Activated B cell treated with CpG ODN at 0.5 μM for 24 hours (primary cell): ENCODE measurements around the gene SUCLG2. TPM values are rescaled to one million over a fixed set of nuclear protein-coding genes. Genes with fewer than 3 reads are reported as not detected.
A peak's percentile ranks its signal among the peaks of the same experiment; 100 is the strongest.

Experiments used
- ATAC-seq: fragments of 200-7000 bp; cut with Tn5 transposase; one replicate; pipeline ENCODE4 v1.10.0; 2021; ENCODE audit warnings: low read depth, mild to moderate bottlenecking, moderate library complexity
- CTCF ChIA-PET: fragments of 350-600 bp; sonication (Branson Sonifier 250); formaldehyde crosslinking; loops from one replicate; lab custom pipeline; 2021; ENCODE audit warnings: antibody characterized with exemption; lab: Charles Lee
- POLR2A ChIA-PET: fragments of 350-600 bp; sonication (Branson Sonifier 250); formaldehyde crosslinking; loops from one replicate; lab custom pipeline; 2021; ENCODE audit warnings: antibody characterized with exemption; lab: Charles Lee
- DNase-seq: peaks from one replicate; pipeline ENCODE4 v3.0.0; 2022
- H3K27ac Mint-ChIP-seq: one replicate; pipeline ENCODE4 v1.8.0; 2020; ENCODE audit warnings: mixed read lengths
- H3K27me3 Mint-ChIP-seq: one replicate; pipeline ENCODE4 v1.8.0; 2021; ENCODE audit warnings: mixed read lengths
- H3K36me3 Mint-ChIP-seq: one replicate; pipeline ENCODE4 v1.8.0; 2021; ENCODE audit warnings: low read depth, mixed read lengths
- H3K4me1 Mint-ChIP-seq: one replicate; pipeline ENCODE4 v1.8.0; 2021; ENCODE audit warnings: mixed read lengths
- H3K4me3 Mint-ChIP-seq: one replicate; pipeline ENCODE4 v1.8.0; 2020; ENCODE audit warnings: mild to moderate bottlenecking, mixed read lengths
- H3K9me3 Mint-ChIP-seq: one replicate; pipeline ENCODE4 v1.8.0; 2020; ENCODE audit warnings: mixed read lengths
- CTCF ChIP-seq: fragments of 200-600 bp; IDR thresholded peaks from one replicate; pipeline ENCODE4 v1.8.0; 2022; ENCODE audit warnings: antibody characterized with exemption, mild to moderate bottlenecking
- intact Hi-C: fragments of 100-400 bp; cut with micrococcal nuclease; formaldehyde crosslinking; loops from one replicate; pipeline ENCODE4 v1.15.1; 2024
- total RNA-seq: library from RNA; stranded (reverse); gene quantifications from 2 replicates; pipeline ENCODE4 v1.2.3, GENCODE V29; 2022

SUCLG2 gene
- total RNA-seq, 1 donor from 2014 or later: 40.8 TPM

GRCh38 chr3:67384760-67385397 is 269.5 kb downstream of the SUCLG2 start:
- no peak for ATAC-seq
- Mint-ChIP-seq H3K4me1 (peaks cover 22% of the 10 kb centered on the region), H3K9me3 (peaks cover 5% of the 10 kb centered on the region), H3K36me3 (peaks cover 40% of the 10 kb centered on the region), H3K27me3 (no peaks in the 10 kb centered on the region), H3K4me3 (no peak overlapping the region), H3K27ac (no peak overlapping the region)
- POLR2A ChIA-PET: no interaction called here
- CTCF ChIA-PET: interaction anchor here (0.7 to 5.0 kb wide), 4 partner anchors 22 to 1491 kb away, joined by 3 to 43 read pairs (median 5); no protein-coding TSS in a partner anchor
- intact Hi-C loops: loop anchor here (5.0 kb wide), 4 partner anchors 322 to 1507 kb away; no protein-coding TSS in a partner anchor
- DNase-seq: no peak
- no peak for TF ChIP-seq CTCF

DNA sequence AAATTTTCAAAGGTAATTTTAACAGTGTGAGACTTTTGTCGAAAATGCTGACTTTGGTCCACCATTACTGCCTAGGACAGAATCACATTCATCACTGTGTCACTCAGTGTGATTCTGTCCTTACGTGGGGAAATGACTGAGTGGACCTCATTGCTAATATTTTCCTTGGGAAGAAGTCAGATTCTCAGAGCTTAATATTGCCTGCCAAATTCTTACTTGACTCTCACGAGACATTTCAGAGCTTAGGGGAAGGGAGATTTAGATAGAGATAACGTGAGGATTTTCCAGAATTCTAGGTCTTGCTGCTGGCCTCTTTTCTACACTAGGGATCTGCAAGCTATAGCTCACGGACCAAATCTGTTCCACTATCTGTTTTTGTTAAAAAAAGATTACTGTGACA is 270.4 kb downstream of the SUCLG2 start:
- DNase-seq (no peak), ATAC-seq (no peak)
- intact Hi-C loops: loop anchor here (5.0 kb wide), 4 partner anchors 323 to 1508 kb away; no protein-coding TSS in a partner anchor
- Mint-ChIP-seq H3K36me3 (peaks cover 41% of the 10 kb centered on the region), H3K27me3 (no peaks in the 10 kb centered on the region), H3K4me3 (no peak overlapping the region), H3K9me3 (peaks cover 5% of the 10 kb centered on the region), H3K27ac (no peak overlapping the region), H3K4me1 (peaks cover 14% of the 10 kb centered on the region)
- ChIA-PET CTCF (interaction anchor here (1.1 to 5.0 kb wide), 4 partner anchors 11 to 407 kb away, joined by 3 to 43 read pairs (median 5); no protein-coding TSS in a partner anchor), POLR2A (no interaction called here)
- TF ChIP-seq CTCF: no peak

- Mint-ChIP-seq H3K9me3 (peaks cover 5% of the 10 kb centered on the region), H3K27me3 (no peaks in the 10 kb centered on the region), H3K36me3 (peaks cover 41% of the 10 kb centered on the region), H3K4me1 (peaks cover 9% of the 10 kb centered on the region), H3K27ac (no peak overlapping the region), H3K4me3 (no peak overlapping the region)
- intact Hi-C loops: loop anchor here (5.0 kb wide), 4 partner anchors 324 to 1509 kb away; no protein-coding TSS in a partner anchor
- ATAC-seq (no peak), DNase-seq (no peak)
- ChIA-PET POLR2A (no interaction called here), CTCF (interaction anchor here (0.8 to 5.0 kb wide), 4 partner anchors 11 to 412 kb away, joined by 3 to 43 read pairs (median 4); no protein-coding TSS in a partner anchor)
- no peak for TF ChIP-seq CTCF
Measured at GRCh38 chr3:67383379-67383778, 271.0 kb downstream of the SUCLG2 start.

- Mint-ChIP-seq H3K4me1 (peaks cover 9% of the 10 kb centered on the region), H3K27ac (no peak overlapping the region), H3K4me3 (no peak overlapping the region), H3K36me3 (peaks cover 40% of the 10 kb centered on the region), H3K9me3 (peaks cover 5% of the 10 kb centered on the region), H3K27me3 (no peaks in the 10 kb centered on the region)
- intact Hi-C loops: loop anchor here (5.0 kb wide), 4 partner anchors 325 to 1510 kb away; no protein-coding TSS in a partner anchor
- CTCF ChIA-PET: interaction anchor here (5.0 kb wide), 1 partner anchor 408 kb away, joined by 43 read pairs; no protein-coding TSS in a partner anchor
- no peak for ATAC-seq
- no peak for TF ChIP-seq CTCF
- POLR2A ChIA-PET: no interaction called here
- DNase-seq: no peak
Measured at GRCh38 chr3:67382536-67382935, 271.9 kb downstream of the SUCLG2 start.

DNA sequence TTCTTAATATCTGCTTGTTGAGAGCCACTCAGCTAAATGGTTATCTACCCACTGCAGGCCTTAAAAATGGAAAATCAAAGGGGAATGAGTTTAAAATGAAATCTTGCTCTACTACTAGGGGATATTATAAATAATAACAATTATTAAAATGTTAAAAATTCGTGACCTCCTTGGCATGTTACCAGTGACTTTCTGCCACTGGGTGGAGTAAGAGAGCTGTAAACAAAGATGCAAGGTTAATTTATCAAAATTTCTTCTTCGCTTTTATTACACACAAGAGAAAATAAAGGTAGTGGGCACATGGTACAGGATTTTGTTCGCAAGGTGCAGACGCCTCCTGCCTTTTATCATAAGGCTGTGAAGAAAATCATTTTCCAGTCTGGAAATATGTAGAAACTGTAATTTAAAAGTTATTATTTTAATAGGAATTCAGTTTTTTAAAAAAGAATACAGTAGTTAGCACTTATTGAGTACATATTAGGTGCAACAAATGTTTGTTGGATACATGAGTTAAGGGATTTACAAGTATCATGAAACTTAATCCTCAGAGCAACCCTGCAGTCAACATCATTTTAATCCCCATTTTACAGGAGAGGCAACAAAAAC is 272.6 kb downstream of the SUCLG2 start:
- H3K4me1 Mint-ChIP-seq: peaks cover 6% of the 10 kb centered on the region
- no peak overlapping the region for H3K4me3 Mint-ChIP-seq
- H3K36me3 Mint-ChIP-seq: peaks cover 42% of the 10 kb centered on the region
- CTCF ChIA-PET: interaction anchor here (0.6 to 5.0 kb wide), 4 partner anchors 268 to 410 kb away, joined by 3 to 43 read pairs (median 7); no protein-coding TSS in a partner anchor
- DNase-seq: no peak
- ATAC-seq: no peak
- intact Hi-C loops: loop anchor here (2.0 to 5.0 kb wide), 5 partner anchors 326 to 1511 kb away; no protein-coding TSS in a partner anchor
- H3K9me3 Mint-ChIP-seq: peaks cover 3% of the 10 kb centered on the region
- H3K27me3 Mint-ChIP-seq: no peaks in the 10 kb centered on the region
- TF ChIP-seq CTCF: peak; percentile 37
- no peak overlapping the region for H3K27ac Mint-ChIP-seq
- POLR2A ChIA-PET: no interaction called here
